Vagina (tissue), 2 donors: Measurements from ENCODE around the gene DDX31.

ENCODE experiments used
- CTCF ChIP-seq, 3 experiments: fragments of 450-650 bp in 2 of 3; fragments of 200-600 bp in 1 of 3; sonication (generic) in 1 of 3; IDR thresholded peaks; one replicate each; pipeline ENCODE4 v1.5.1; 2017 to 2019; ENCODE audit warnings: antibody characterized with exemption in 3 of 3, mild to moderate bottlenecking in 2 of 3, moderate library complexity in 2 of 3
- POLR2A ChIP-seq, 2 donors: fragments of 450-650 bp; IDR thresholded peaks; one replicate each; pipeline ENCODE4 v1.6.1; 2017; ENCODE audit warnings: antibody characterized with exemption in 2 of 2, mild to moderate bottlenecking in 2 of 2, moderate library complexity in 2 of 2
- POLR2AphosphoS5 ChIP-seq, 2 donors: sonication (generic); formaldehyde crosslinking; IDR thresholded peaks; one replicate each; pipeline ENCODE4 v1.9.0; 2017; ENCODE audit warnings: antibody characterized with exemption in 2 of 2, mild to moderate bottlenecking in 2 of 2, low read depth in 1 of 2; ENCODE audit not compliant: insufficient read depth in 1 of 2

GRCh38 chr9:132648685-132649084 is 21.1 kb downstream of the DDX31 start:
- TF ChIP-seq CTCF (IDR thresholded peaks at IDR 0.05) = no peak
- TF ChIP-seq POLR2A (IDR thresholded peaks at IDR 0.05) = no peak
- no peak for TF ChIP-seq POLR2AphosphoS5 (IDR thresholded peaks at IDR 0.05; ENCODE audit: insufficient read depth in 1 of 2, low read depth in 1 of 2)
